Stimulated activated CD8-positive, alpha-beta memory T cell treated with anti-CD3 and anti-CD28 coated beads, Interleukin-15, amount 100 ng/mL, for 1 hour (primary cell): ENCODE data around the gene ZKSCAN4.

Source experiments
- DNase-seq: peaks from one replicate; pipeline ENCODE4 v3.0.0-alpha.2; 2020; ENCODE audit warnings: low read depth

The ZKSCAN4 gene

GRCh38 chr6:28248916-28249315, 3.2 kb downstream of the ZKSCAN4 start:
- DNase-seq, result no peak

DNA sequence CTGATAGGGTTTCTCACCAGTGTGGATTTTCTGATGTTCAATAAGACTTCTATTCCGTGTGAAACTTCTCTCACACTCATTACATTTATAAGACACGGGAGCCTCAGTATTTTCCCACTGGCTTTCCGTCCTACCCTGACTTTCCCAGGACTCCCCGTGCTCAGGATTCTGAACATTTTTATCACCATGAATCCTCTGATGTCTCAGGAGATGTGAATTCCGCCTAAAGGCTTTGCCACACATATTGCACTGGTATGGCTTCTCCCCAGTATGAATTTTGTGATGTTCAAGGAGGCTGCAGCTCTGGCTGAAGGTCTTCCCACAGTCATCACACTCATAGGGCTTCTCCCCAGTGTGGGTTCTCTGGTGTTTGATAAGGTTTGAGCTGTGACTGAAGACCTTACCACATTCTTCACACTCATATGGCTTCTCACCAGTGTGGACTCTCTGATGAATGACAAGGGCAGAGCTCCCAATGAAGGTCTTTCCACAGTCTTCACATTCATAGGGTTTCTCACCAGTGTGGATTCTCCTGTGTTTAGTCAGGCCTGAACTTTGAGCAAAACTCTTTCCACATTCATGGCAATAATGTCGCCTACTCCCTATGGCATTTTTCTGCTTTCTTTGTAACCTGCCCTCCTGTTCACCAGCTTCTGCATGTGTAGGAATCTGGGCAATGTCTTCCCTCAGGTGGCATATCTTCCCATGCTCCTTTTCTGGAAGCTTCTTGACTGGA, 6.7 kb downstream of the ZKSCAN4 start:
- DNase-seq, result no peak

DNA sequence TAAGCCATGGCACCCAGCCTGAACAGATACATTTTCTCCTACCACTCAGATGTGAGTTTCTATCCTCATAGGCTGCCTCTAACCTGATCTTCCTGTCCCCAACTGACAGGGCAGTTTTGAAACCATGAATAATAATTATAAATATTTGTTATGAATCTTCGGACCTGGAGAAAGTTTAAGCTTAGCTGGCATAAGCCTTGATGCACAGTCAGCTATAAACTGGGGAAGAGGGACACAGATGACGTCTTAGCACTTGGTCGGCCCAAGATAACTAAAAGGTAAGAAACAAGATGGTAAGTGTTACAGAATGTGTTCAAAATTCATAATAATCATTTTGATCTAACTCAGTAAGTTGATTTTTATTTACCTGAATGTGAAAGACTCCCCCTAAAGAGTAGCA, 8.1 kb downstream of the ZKSCAN4 start:
- no peak for DNase-seq

DNA sequence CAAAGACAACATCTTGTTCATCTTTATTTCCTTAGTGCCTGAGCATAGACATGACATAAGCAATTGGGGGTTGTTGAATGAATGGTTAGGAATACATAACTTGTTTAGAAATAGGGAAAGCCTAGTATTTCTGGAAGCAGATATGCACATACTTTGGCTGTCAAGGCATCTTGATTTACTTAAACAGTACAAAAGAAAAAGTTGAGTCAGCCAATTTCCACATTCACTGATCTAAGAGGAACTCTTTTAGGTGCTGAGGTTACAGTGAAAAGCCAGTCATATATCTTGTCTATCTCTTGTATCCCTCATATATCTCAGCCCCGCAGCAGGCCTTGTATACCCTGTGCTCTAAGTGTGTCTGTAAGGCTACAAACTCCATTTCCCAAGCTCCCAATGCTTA, 11.6 kb downstream of the ZKSCAN4 start:
- no peak for DNase-seq

DNA sequence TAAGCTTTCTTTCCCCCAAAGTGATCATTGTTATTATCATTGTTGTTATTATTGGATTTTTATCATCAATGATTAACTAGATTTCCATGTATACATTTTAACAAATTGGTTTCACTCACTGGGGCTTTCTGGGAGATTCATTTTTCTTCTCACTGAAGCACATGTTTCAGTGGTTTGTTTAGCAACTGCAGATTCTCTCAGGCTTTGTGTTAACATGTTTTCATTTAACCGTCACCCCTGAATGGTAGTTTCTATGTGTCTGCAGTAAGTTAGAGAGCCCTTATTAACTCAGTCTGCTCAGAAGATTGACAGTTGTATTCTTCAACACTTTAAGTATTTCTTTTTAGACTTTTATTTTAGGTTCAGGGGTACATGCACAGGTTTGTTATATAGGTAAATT, 12.4 kb downstream of the ZKSCAN4 start:
- DNase-seq, result no peak

DNA sequence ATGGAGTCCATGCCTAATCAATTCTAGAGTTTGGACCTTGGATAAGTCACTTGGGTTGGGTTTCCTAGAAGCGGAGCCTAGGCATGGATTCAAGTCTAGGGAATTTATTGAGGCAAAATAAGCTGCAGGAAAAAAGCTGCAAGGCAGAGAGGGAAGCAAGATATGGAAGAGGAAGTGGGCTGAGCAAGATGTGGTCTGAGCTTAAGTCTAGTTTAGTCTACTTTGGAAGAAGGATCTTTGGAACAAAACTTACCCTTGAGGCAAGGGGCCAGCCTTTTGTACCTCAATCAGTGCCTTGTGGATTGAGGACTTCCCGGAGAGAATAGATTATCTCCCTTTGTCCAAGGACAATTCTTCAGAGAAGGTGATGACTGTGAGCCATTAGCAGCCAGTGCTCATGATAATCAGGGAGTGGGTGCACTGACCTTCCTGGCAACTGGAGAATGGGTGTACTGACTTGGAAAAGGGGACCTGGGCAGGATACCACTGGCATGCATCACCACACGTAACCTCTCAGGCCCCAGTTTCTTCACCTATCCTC, 16.1 kb downstream of the ZKSCAN4 start:
- no peak for DNase-seq

DNA sequence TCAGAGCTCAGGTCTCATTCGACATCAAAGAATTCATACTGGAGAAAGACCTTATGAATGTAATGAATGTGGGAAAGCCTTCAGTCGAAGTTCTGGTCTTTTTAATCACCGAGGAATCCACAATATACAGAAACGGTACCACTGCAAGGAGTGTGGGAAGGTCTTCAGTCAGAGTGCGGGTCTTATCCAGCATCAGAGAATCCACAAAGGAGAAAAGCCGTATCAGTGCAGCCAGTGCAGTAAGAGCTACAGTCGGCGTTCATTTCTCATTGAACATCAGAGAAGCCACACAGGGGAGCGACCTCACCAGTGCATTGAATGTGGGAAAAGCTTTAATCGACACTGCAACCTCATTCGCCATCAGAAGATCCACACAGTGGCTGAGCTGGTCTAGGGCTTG, 19.3 kb downstream of the ZKSCAN4 start:
- DNase-seq, result no peak

- no peak for DNase-seq
Observed at GRCh38 chr6:28226460-28226859, 25.6 kb downstream of the ZKSCAN4 start.

DNA sequence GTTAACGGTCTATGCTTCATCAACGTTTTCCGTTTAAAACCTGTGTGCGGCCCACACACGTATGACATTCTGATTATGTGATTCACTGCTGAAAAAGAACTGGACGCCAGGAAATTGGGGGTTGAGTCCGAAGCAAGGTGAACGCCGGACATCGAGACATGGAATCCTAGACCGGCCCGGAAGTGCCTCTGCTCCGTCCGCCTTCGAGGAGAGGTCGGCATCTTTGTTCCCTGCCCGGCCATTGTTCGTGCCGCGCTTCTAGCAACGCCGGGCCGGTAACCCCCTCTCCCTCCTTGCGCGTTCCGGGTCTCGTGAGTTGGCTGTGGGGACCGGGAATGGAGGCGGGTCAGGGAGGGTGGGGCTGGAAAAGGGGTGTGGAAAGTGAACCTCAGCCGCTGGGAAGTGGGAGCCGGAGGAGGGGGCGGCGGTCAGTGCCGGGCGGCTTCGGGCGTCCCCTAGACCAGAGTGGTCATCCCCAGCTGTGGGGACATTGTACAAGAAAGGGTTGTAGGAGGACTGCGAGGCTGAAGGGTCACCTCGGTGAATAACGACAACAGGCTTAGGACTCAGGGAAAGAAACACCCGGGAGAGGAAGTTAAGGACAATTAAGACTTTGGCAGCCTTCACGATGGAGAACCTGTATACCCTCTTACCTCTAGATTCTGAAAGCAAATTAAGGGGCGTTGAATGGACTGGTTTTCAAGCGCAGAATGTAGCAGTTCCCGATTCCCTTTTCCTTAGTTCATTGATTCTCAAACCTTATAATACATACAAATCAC, 26.8 kb downstream of the ZKSCAN4 start, which contains the start of gene ZSCAN9:
Gene ZSCAN9 (plus strand): TSS at position 220 of the 779 bp plus-strand sequence. CDS start 1,810 bp downstream, outside the sequence.
- no peak for DNase-seq

DNA sequence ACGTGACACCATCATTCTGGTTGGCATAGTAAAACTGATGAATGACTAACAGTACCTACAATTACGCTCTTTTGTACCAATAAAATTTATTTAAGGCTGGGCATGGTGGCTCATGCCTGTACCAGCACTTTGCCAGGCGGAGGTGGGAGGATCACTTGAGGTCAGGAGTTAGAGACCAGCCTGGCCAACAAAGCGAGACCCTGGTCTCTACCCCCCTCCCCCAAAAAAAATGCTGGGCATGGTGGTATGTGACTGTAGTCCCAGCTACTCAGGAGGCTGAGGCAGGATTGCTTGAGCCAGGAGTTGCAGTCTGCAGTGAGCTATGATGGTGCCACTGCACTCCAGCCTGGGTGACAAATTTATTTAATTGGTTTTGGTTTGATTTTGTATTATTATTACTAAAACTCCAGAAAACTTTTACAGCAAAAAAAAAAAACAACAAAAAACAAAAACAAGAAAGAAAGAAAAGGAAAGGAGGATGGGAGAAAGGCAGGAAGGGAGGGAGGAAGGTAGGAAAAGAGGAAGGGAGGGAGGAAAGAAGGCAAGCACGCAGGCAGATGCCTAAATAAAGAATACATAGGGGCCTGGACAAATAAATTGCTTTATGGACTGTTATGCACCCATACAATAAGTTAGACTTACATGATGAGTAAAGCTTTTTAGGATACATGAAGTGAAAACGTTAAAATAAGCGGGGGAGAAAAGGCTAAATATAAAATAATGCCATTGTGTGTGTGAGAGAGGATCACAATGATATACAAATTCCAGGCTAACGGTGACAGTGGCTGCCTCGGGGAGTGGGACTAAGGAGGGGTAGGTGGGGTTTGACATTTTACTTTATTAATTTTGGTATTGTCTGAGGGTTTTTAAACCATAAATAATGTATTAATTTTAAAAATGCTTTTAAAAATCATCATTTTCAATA, 27.7 kb downstream of the ZKSCAN4 start:
- DNase-seq, result no peak

- DNase-seq, result no peak
Observed at GRCh38 chr6:28220257-28221133, 31.6 kb downstream of the ZKSCAN4 start.

DNA sequence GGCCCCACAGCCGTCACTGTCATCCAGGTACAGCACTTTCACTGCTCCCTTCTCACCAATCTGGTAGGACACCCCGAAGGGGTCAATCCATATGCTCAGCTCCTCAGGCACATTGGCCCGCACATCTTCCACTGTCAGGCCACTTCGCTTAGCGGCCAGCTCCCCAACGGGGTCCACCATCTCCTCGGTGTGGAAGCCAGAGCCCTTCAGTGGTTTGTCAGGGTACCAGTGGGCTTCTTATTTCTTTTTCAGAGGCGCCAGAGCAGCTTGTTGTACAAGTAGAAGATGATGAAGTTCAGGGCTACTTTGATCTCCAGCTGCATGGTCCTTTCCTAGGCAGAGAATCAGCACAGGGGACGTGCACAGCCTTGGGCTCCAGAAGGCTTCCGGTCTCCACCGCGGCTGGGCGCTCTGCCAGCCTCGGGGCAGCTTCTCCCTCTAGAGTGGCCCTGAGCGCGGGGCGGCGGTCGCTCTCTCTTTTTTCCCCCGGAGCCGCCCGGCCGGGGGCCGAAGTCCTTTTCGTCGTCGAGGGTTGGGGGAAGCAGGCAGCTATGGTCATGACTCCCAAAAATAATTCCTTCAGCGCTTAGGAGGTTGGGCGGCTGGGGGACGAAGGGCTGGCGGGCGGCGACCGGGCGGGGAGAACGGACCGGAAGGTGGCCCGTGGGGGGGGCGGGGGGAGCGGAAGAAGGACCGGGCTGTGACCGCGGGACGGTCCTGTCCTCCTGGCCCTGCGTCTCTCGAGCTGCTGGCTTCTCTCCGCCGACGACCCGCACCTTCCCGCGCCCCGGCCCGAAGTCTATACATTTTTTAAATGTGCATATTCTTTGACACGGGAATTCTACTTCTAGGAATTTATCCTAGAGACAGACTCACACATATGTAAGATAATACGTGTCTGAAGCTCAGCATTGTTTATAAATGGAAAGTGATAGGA, 33.5 kb downstream of the ZKSCAN4 start:
- no peak for DNase-seq

GRCh38 chr6:28217890-28218289, 34.2 kb downstream of the ZKSCAN4 start:
- DNase-seq, result no peak

- DNase-seq, result no peak
Observed at GRCh38 chr6:28215425-28215824, 36.6 kb downstream of the ZKSCAN4 start.

GRCh38 chr6:28213213-28213523, 38.9 kb downstream of the ZKSCAN4 start:
- DNase-seq, result no peak

DNA sequence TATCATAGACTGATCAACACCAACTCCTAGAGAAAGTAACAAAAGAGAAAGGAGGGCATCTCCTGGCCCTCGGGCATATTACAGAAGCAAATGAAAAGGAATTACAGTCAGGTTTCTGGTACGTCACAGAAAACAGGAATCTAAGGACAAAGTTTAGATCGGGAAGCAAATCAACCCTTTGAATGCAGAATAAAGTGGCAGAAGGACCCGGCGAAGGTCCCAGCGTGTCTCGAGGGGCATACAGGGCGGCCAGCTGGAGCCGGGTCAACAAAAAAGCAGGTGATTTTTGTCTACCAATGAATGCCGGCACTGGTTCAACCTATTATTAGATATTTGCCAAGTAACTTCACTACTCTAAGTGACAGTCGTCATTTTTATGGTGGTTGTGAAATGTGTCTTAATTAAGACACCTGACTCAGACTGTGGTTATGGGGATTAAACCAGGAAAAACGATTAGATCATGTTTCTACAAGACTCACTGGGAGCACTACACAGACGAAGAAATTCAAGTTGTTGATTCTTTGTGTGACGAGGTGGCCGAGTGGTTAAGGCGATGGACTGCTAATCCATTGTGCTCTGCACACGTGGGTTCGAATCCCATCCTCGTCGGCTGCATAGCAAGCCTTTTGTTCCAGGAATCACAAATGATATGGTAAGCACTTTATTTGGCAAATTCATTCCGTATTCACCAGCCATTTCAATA, 39.4 kb downstream of the ZKSCAN4 start:
- no peak for DNase-seq

- DNase-seq, result no peak
Observed at GRCh38 chr6:28211840-28212509, 40.1 kb downstream of the ZKSCAN4 start.

- no peak for DNase-seq
Observed at GRCh38 chr6:28209753-28210535, 42.1 kb downstream of the ZKSCAN4 start.
